H1 (cell line): ENCODE results near the gene MROH2A. TPM values are rescaled to one million over a fixed set of nuclear protein-coding genes. Genes with fewer than 3 reads are reported as not detected.

ENCODE experiments used
- CBX8 ChIP-seq: fragments of 300-800, 300-1000 bp; sonication (generic); IDR thresholded peaks from 2 replicates; pipeline ENCODE4 v1.7.1; 2016; ENCODE audit warnings: low read depth, low read length, borderline replicate concordance
- JUN ChIP-seq: IDR thresholded peaks from 2 replicates; pipeline ENCODE4 v1.6.1; 2011; ENCODE audit warnings: low read depth, mild to moderate bottlenecking, improper control_type of control experiment, low read length
- PHF8 ChIP-seq: fragments of 200-600 bp; sonication (generic); conservative IDR thresholded peaks from 2 replicates; pipeline ENCODE4 v1.7.1; 2012; ENCODE audit warnings: low read depth, mild to moderate bottlenecking, inconsistent platforms, low read length, moderate library complexity
- polyA plus RNA-seq, 7 experiments: library from polyadenylated mRNA; depleted of rRNA in 3 of 7; stranded (reverse) in 5 of 7; unstranded in 2 of 7; fragments of >200 nt in 5 of 7; fragments of 200-250 nt in 2 of 7; gene quantifications; 1 replicate in 5 of 7; 2 replicates in 1 of 7; 4 replicates in 1 of 7; pipeline versions ENCODE4 v1.2.1 to v1.2.3, GENCODE V29; 2011 to 2013; ENCODE audit warnings: missing spikeins in 2 of 7, mixed read lengths in 2 of 7
- total RNA-seq: library from RNA; stranded (reverse); fragmentation: NEBNext Ultra II Directional; extraction: Animal tissue kit (Norgen Biotek cat#: 25700); gene quantifications from 2 replicates; pipeline ENCODE4 v1.2.1, GENCODE V29; 2021
- TF ChIP-seq, protein P1 (sequence below): fragments of 300-600 bp; sonication (generic); IDR thresholded peaks from 2 replicates; pipeline ENCODE4 v1.7.1; 2012; ENCODE audit warnings: low read length, moderate library complexity, mild to moderate bottlenecking, inconsistent platforms; ENCODE audit not compliant: insufficient replicate concordance
- TF ChIP-seq, protein P2 (sequence below): IDR thresholded peaks from 2 replicates; pipeline ENCODE4 v1.6.1; 2012; ENCODE audit warnings: inconsistent platforms

Gene MROH2A
- total and polyA plus RNA-seq, 2 of the 8 experiments (the other 6 are each of a cell fraction or from before 2014, with no cell fraction given) = not detected

DNA sequence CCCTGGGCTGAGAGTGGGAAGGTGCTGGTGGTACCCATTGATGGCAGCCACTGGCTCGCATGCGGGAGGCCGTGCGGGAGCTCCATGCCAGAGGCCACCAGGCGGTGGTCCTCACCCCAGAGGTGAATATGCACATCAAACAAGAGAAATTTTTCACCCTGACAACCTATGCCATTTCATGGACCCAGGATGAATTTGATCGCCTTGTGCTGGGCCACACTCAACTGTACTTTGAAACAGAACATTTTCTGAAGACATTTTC lies 30.9 kb upstream of the MROH2A start (continued):
- TF ChIP-seq CBX8 = no peak
- TF ChIP-seq, protein P1, sequence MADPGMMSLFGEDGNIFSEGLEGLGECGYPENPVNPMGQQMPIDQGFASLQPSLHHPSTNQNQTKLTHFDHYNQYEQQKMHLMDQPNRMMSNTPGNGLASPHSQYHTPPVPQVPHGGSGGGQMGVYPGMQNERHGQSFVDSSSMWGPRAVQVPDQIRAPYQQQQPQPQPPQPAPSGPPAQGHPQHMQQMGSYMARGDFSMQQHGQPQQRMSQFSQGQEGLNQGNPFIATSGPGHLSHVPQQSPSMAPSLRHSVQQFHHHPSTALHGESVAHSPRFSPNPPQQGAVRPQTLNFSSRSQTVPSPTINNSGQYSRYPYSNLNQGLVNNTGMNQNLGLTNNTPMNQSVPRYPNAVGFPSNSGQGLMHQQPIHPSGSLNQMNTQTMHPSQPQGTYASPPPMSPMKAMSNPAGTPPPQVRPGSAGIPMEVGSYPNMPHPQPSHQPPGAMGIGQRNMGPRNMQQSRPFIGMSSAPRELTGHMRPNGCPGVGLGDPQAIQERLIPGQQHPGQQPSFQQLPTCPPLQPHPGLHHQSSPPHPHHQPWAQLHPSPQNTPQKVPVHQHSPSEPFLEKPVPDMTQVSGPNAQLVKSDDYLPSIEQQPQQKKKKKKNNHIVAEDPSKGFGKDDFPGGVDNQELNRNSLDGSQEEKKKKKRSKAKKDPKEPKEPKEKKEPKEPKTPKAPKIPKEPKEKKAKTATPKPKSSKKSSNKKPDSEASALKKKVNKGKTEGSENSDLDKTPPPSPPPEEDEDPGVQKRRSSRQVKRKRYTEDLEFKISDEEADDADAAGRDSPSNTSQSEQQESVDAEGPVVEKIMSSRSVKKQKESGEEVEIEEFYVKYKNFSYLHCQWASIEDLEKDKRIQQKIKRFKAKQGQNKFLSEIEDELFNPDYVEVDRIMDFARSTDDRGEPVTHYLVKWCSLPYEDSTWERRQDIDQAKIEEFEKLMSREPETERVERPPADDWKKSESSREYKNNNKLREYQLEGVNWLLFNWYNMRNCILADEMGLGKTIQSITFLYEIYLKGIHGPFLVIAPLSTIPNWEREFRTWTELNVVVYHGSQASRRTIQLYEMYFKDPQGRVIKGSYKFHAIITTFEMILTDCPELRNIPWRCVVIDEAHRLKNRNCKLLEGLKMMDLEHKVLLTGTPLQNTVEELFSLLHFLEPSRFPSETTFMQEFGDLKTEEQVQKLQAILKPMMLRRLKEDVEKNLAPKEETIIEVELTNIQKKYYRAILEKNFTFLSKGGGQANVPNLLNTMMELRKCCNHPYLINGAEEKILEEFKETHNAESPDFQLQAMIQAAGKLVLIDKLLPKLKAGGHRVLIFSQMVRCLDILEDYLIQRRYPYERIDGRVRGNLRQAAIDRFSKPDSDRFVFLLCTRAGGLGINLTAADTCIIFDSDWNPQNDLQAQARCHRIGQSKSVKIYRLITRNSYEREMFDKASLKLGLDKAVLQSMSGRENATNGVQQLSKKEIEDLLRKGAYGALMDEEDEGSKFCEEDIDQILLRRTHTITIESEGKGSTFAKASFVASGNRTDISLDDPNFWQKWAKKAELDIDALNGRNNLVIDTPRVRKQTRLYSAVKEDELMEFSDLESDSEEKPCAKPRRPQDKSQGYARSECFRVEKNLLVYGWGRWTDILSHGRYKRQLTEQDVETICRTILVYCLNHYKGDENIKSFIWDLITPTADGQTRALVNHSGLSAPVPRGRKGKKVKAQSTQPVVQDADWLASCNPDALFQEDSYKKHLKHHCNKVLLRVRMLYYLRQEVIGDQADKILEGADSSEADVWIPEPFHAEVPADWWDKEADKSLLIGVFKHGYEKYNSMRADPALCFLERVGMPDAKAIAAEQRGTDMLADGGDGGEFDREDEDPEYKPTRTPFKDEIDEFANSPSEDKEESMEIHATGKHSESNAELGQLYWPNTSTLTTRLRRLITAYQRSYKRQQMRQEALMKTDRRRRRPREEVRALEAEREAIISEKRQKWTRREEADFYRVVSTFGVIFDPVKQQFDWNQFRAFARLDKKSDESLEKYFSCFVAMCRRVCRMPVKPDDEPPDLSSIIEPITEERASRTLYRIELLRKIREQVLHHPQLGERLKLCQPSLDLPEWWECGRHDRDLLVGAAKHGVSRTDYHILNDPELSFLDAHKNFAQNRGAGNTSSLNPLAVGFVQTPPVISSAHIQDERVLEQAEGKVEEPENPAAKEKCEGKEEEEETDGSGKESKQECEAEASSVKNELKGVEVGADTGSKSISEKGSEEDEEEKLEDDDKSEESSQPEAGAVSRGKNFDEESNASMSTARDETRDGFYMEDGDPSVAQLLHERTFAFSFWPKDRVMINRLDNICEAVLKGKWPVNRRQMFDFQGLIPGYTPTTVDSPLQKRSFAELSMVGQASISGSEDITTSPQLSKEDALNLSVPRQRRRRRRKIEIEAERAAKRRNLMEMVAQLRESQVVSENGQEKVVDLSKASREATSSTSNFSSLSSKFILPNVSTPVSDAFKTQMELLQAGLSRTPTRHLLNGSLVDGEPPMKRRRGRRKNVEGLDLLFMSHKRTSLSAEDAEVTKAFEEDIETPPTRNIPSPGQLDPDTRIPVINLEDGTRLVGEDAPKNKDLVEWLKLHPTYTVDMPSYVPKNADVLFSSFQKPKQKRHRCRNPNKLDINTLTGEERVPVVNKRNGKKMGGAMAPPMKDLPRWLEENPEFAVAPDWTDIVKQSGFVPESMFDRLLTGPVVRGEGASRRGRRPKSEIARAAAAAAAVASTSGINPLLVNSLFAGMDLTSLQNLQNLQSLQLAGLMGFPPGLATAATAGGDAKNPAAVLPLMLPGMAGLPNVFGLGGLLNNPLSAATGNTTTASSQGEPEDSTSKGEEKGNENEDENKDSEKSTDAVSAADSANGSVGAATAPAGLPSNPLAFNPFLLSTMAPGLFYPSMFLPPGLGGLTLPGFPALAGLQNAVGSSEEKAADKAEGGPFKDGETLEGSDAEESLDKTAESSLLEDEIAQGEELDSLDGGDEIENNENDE = no peak
- TF ChIP-seq, protein P2, sequence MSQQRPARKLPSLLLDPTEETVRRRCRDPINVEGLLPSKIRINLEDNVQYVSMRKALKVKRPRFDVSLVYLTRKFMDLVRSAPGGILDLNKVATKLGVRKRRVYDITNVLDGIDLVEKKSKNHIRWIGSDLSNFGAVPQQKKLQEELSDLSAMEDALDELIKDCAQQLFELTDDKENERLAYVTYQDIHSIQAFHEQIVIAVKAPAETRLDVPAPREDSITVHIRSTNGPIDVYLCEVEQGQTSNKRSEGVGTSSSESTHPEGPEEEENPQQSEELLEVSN = no peak
- TF ChIP-seq PHF8 = no peak
- TF ChIP-seq JUN = no peak
